Body of pancreas (tissue), 4 donors: Measurements from ENCODE around the gene PLXNB3. TPM values are rescaled to one million over a fixed set of nuclear protein-coding genes. Genes with fewer than 3 reads are reported as not detected.

Source experiments
- ATAC-seq: fragments of 150-250 bp; one replicate; pipeline ENCODE4 v1.9.1; 2016
- DNase-seq, 4 donors: peaks; one replicate each; pipeline ENCODE4 v3.0.0-alpha.2; 2019
- H3K27ac ChIP-seq, 4 donors: fragments of 200-600 bp; sonication (generic); 1 replicate in 3 of 4; 2 replicates in 1 of 4; pipeline versions ENCODE4 v1.5.1 to v1.6.1; 2016 to 2019; ENCODE audit warnings: mild to moderate bottlenecking in 1 of 4, mixed read lengths in 1 of 4, moderate library complexity in 1 of 4
- H3K27me3 ChIP-seq, 2 donors: fragments of 200-600 bp; sonication (generic); one replicate each; pipeline ENCODE4 v1.6.0; 2016; ENCODE audit warnings: mild to moderate bottlenecking in 1 of 2
- H3K36me3 ChIP-seq, 2 donors: fragments of 200-600 bp; sonication (generic); replicated peaks in 1 of 2; 2 replicates each; pipeline ENCODE4 v1.5.1; 2016; ENCODE audit warnings: low read depth in 2 of 2; ENCODE audit not compliant: insufficient read depth in 1 of 2
- H3K4me1 ChIP-seq: fragments of 200-600 bp; sonication (generic); one replicate; pipeline ENCODE4 v1.6.0; 2016
- H3K4me3 ChIP-seq, 2 donors: fragments of 200-600 bp; sonication (generic); 1 replicate in 1 of 2; 2 replicates in 1 of 2; pipeline ENCODE4 v1.5.1; 2016 to 2019
- H3K9me3 ChIP-seq, 3 donors: fragments of 200-600 bp; sonication (generic); 1 replicate in 2 of 3; 2 replicates in 1 of 3; pipeline ENCODE4 v1.5.1; 2016
- POLR2A ChIP-seq, 3 donors: fragments of 450-650 bp; IDR thresholded peaks; one replicate each; pipeline ENCODE4 v1.6.1; 2016; ENCODE audit warnings: antibody characterized with exemption in 3 of 3, mild to moderate bottlenecking in 2 of 3
- WGBS, 2 donors: methylation state at CpG; one replicate each; pipeline ENCODE4 v1.1.5; 2017; 5-methylcytosine and 5-hydroxymethylcytosine counted together
- intact Hi-C: fragments of 100-400 bp; cut with DNase I; formaldehyde crosslinking; loops from one replicate; pipeline ENCODE4 v1.15.1; 2023
- total RNA-seq, 2 donors: library from RNA; depleted of rRNA; stranded (reverse); fragments of >200 nt; gene quantifications; one replicate each; pipeline ENCODE4 v1.1.0, GENCODE V29; 2016
- TF ChIP-seq, protein P1 (sequence below), 7 experiments: fragments of 450-650 bp in 4 of 7; fragments of 200-600 bp in 3 of 7; sonication (generic) in 3 of 7; IDR thresholded peaks; one replicate each; pipeline ENCODE4 v1.5.1; 2016 to 2019; ENCODE audit warnings: antibody characterized with exemption in 7 of 7

PLXNB3 gene
- total RNA-seq, 2 donors from 2014 or later = 4.2 to 13.2 TPM

GRCh38 chrX:153804100-153804595 lies 40.1 kb downstream of the PLXNB3 start:
- H3K4me1 ChIP-seq = peaks cover 5% of the 10 kb centered on the region
- no peak overlapping the region for H3K27ac ChIP-seq
- ATAC-seq = no peak
- intact Hi-C loops = no loop called here
- no peaks in the 10 kb centered on the region for H3K9me3 ChIP-seq
- no peaks in the 10 kb centered on the region for H3K27me3 ChIP-seq
- H3K4me3 ChIP-seq = no peak overlapping the region
- 95% methylated on average over 4 of the region's 34 CpGs; no CpG with 5 or more reads in 1 of the 2 donors for whole genome bisulfite sequencing, 2 donors
- no peak for DNase-seq
- no peak for TF ChIP-seq POLR2A (IDR thresholded peaks at IDR 0.05)
- TF ChIP-seq, protein P1, sequence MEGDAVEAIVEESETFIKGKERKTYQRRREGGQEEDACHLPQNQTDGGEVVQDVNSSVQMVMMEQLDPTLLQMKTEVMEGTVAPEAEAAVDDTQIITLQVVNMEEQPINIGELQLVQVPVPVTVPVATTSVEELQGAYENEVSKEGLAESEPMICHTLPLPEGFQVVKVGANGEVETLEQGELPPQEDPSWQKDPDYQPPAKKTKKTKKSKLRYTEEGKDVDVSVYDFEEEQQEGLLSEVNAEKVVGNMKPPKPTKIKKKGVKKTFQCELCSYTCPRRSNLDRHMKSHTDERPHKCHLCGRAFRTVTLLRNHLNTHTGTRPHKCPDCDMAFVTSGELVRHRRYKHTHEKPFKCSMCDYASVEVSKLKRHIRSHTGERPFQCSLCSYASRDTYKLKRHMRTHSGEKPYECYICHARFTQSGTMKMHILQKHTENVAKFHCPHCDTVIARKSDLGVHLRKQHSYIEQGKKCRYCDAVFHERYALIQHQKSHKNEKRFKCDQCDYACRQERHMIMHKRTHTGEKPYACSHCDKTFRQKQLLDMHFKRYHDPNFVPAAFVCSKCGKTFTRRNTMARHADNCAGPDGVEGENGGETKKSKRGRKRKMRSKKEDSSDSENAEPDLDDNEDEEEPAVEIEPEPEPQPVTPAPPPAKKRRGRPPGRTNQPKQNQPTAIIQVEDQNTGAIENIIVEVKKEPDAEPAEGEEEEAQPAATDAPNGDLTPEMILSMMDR (IDR thresholded peaks at IDR 0.05) = no peak
- H3K36me3 ChIP-seq = no peaks in the 10 kb centered on the region

GRCh38 chrX:153804621-153805020 lies 40.6 kb downstream of the PLXNB3 start:
- H3K4me3 ChIP-seq = no peak overlapping the region
- intact Hi-C loops = no loop called here
- no peaks in the 10 kb centered on the region for H3K36me3 ChIP-seq
- WGBS, 2 donors = 96% methylated on average over 16 of the region's 25 CpGs; no CpG with 5 or more reads in 1 of the 2 donors
- TF ChIP-seq, protein P1 (IDR thresholded peaks at IDR 0.05) = no peak
- no peak for TF ChIP-seq POLR2A (IDR thresholded peaks at IDR 0.05)
- no peaks in the 10 kb centered on the region for H3K9me3 ChIP-seq
- no peaks in the 10 kb centered on the region for H3K4me1 ChIP-seq
- H3K27me3 ChIP-seq = no peaks in the 10 kb centered on the region
- no peak overlapping the region for H3K27ac ChIP-seq
- ATAC-seq (no peak), DNase-seq (no peak)

DNA sequence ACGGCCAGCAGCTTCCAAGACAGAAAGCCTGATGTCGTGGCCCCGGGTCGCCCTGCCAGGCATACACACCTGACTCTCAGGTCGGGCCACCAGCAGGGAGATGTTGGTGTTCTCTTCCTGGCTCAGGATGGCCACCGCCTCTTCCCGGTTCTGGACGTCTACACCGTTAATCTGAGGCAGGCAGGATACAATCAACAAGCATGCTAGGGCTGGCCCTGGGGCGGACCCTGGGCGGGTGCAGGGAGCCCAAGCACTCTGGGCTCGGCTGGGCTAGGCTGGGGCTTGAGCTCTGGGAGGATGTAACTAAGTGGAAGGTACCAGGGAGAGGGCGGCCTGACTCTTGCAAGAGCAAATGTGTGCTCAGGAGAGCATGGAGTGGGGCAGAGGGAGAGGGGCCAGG lies 41.4 kb downstream of the PLXNB3 start:
- Histone ChIP-seq H3K9me3 (no peaks in the 10 kb centered on the region), H3K27ac (no peak overlapping the region), H3K4me3 (no peak overlapping the region), H3K4me1 (no peaks in the 10 kb centered on the region), H3K36me3 (no peaks in the 10 kb centered on the region), H3K27me3 (no peaks in the 10 kb centered on the region)
- intact Hi-C loops = no loop called here
- TF ChIP-seq, protein P1 (IDR thresholded peaks at IDR 0.05) = no peak
- no peak for TF ChIP-seq POLR2A (IDR thresholded peaks at IDR 0.05)
- WGBS, 2 donors = 80 to 83% methylated on average over 1 to 7 of the region's 13 CpGs
- no peak for ATAC-seq
- no peak for DNase-seq

- DNase-seq = no peak
- Histone ChIP-seq H3K4me3 (no peak overlapping the region), H3K4me1 (no peaks in the 10 kb centered on the region), H3K27ac (no peak overlapping the region), H3K27me3 (no peaks in the 10 kb centered on the region), H3K36me3 (no peaks in the 10 kb centered on the region), H3K9me3 (no peaks in the 10 kb centered on the region)
- intact Hi-C loops = no loop called here
- 92 to 100% methylated on average over 1 to 10 of the region's 28 CpGs for WGBS, 2 donors
- no peak for ATAC-seq
- TF ChIP-seq POLR2A (IDR thresholded peaks at IDR 0.05) = no peak
- TF ChIP-seq, protein P1 (IDR thresholded peaks at IDR 0.05) = no peak
Observed at GRCh38 chrX:153806999-153807575, 43.0 kb downstream of the PLXNB3 start.

DNA sequence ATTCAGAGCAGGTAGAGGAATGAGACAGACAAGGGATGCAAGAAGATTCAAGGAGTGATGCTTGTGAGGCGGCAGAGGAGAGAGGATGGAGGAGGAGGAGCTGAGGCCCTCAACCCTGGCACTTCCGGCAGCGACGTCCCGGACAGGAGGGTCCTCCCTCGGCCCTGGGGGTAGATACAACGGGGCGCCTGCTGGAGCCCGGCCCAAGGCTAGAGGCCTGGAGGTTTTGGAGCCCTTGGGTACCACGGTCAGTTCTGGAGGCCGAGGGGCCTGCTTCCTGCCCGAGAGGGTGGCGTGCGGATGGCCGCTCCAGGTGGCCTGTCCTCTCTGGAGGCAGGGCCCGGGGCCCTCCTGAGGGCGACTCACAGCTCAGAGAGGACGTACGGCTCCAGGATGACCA lies 43.9 kb downstream of the PLXNB3 start:
- no peak overlapping the region for H3K4me3 ChIP-seq
- H3K27me3 ChIP-seq = no peaks in the 10 kb centered on the region
- 88 to 90% methylated on average over 6 to 7 of the region's 19 CpGs for WGBS, 2 donors
- no peaks in the 10 kb centered on the region for H3K4me1 ChIP-seq
- no peak overlapping the region for H3K27ac ChIP-seq
- intact Hi-C loops = no loop called here
- ATAC-seq (no peak), DNase-seq (no peak)
- H3K36me3 ChIP-seq = no peaks in the 10 kb centered on the region
- H3K9me3 ChIP-seq = no peaks in the 10 kb centered on the region
- no peak for TF ChIP-seq POLR2A (IDR thresholded peaks at IDR 0.05)
- TF ChIP-seq, protein P1 (IDR thresholded peaks at IDR 0.05) = no peak
